IPS DF 4.7 (cell line): ENCODE measurements around the gene SCN9A.
"Not testable (repeated sequence)": the region's sequence is repeated elsewhere in the genome, so short reads cannot be mapped to it uniquely, and the experiment has no call there.

Experiments
- DNase-seq: peaks from one replicate; pipeline ENCODE4 v3.0.0-alpha.2; 2013; ENCODE audit warnings: low spot score; ENCODE audit errors: extremely low read depth

Gene SCN9A

DNA sequence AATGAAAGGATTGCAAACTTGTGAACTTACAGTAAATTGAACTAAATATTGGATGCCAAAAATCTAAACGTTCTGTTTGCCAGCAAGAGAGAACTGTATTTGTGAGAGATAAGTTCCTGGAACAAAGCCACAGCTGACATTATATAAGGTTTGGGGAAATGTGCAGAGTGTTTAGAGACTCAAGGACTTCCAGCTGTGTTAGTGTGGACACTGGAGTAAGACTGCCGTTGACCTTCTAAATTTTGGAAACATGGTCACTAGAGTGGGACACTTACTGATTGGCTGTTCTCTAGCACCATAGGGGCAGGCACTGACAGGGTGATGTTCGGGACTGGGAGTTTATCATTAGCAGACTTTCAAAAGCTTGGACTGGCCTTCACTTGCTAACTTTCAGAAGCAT lies 40.5 kb downstream of the SCN9A start:
- DNase-seq = no peak

- DNase-seq = no peak
Measured at GRCh38 chr2:166334805-166335204, 40.9 kb downstream of the SCN9A start.

DNA sequence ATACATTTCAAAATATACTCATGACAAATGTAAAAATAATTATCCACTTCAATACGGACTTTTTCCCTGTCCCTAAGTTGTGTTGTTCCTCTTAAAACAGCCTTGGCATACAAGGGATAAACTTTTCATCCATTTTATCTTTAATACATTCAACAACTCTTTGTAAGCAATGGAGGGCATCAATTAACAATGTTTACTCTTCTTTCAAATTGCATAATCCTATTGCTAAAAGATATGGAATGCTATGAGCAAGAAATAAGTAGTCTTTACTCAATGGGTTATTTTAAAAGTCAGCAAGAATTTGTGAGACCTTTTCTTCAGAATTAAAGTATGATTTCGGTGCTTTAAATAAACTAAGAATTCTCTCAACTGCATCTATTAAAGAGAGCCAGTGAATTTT lies 41.9 kb downstream of the SCN9A start:
- DNase-seq = no peak

- no peak for DNase-seq
Measured at GRCh38 chr2:166332106-166332505, 43.6 kb downstream of the SCN9A start.

GRCh38 chr2:166331468-166331867 lies 44.3 kb downstream of the SCN9A start:
- DNase-seq = no peak

GRCh38 chr2:166329465-166329864 lies 46.3 kb downstream of the SCN9A start:
- no peak for DNase-seq

GRCh38 chr2:166328147-166328546 lies 47.6 kb downstream of the SCN9A start:
- no peak for DNase-seq

DNA sequence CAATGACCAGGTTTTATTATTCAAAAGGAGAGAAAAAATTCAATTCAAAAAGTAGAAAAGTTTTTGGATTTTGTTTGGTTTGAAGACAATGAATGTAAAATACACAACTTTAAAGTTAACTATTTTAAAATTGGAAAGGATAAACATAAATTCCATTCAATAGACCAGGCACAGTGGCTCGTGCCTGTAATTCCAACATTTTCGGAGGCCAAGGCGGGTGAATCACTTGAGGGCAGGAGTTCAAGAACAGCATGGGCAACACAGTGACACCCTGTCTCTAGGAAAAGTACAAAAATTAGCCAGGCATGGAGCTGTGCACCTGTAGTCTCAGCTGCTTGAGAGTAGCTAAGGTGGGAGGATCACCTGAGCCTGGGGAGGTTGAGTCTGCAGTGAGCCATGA lies 54.7 kb downstream of the SCN9A start:
- no peak for DNase-seq

GRCh38 chr2:166314022-166314759 lies 61.6 kb downstream of the SCN9A start:
- DNase-seq = no peak

DNA sequence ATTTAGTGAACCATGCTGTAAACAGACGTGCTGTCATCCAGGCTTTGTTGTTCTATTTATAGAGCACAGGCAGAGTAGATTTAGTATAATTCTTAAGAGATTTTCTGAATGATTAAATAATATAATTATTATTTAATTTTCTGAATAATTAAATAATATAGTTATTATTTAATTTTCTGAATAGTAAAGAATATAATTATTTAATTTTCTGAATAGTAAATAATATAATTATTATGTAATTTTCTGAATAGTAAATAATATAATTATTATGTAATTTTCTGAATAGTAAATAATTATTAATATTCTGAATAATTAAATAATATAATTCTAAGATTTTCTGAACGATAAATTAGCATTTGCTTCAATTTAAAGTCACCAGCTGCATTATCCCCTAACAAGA lies 62.9 kb downstream of the SCN9A start:
- not testable (repeated sequence) for DNase-seq

DNA sequence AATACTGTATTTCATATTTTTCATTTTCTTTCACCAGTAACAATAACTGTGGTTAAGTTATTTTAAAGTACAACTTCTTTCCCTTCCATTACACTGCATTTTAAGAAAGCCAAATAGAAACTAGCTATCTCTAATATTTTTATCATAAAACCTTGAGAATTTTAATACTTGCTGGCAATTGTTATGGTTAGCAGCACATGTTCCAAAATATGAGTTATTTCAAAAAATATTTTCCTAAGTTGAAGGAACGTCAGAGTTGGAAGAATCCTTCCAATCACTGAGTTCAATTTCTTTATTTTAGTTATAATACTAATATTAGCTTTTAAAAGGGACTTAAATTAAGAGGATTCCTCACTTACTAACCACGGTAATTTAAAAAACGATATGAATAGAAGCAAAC lies 68.4 kb downstream of the SCN9A start:
- DNase-seq = no peak

DNA sequence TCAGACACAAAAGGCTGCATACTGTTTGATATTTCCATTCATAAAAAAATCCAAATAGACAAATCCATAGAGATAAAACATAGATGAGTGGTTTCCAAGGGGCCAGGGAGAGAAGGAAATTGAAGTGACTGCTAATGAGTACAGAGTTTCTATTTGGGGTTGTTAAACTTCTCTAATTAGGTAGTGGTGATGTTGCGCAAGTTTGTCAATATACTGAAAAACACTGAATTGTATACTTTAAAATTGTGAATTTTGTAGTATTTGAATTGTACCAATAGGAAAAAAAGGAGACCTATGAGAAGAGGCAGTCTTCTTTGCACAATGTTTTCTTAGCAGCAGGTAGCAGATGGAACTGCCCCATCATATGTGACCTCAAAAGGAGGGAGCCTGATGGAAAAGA lies 71.1 kb downstream of the SCN9A start:
- no peak for DNase-seq

DNA sequence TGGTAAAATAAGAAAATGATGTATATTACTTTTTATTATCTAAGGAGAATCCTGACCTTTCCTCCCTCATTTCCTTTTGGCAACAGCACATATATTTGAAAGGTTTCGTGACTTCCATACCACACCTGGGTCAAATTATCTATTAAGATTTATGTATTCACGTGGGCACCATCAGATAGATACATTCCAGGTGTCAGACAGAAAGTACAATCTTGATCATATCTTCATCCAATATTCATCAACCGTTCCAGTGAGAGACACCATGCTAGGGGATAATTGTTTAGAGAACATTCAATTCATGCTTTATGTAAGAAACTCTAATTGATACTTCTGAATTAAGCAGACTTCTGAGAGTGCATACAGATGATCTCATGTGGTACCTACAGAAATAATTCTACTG lies 73.7 kb downstream of the SCN9A start:
- no peak for DNase-seq

DNA sequence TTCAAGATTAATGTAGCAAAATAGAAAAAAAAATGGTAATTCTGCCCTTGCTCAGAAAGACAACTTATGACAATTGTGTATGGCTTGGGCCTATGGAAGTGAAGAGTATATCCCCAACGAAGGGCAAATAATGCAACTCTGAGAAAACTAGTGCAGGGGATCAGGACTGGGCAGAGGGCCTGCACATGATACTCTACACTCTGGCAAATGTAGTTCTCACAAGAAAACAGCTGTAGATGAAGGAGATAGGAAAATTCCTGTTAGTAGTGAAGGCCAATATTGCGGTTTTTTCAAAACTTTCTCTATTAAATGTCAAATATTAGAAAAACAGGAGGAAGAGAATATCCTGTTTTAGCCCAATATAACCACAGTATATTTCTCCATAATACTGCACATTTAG lies 77.8 kb downstream of the SCN9A start:
- no peak for DNase-seq

- DNase-seq = no peak
Measured at GRCh38 chr2:166293984-166294383, 81.8 kb downstream of the SCN9A start.

DNA sequence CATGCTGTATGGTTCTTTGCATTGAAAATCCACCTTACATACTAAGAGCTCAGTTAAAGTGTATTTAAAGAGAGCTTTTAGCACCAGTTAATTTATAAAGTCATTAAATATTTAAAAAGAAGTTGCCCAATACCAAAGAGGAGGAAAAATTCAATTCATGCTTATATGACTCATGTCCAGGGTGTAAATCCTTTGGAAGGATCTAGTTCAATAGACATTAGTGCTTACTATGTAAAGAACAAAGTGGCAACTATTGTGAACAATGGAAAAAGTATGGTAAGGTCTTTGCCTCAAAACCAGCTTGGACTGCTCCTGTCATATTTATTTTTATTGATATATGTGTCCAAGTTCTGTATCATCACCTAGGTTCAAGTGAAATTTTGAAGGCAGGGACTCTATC lies 90.5 kb downstream of the SCN9A start:
- no peak for DNase-seq

GRCh38 chr2:166284359-166284758 lies 91.4 kb downstream of the SCN9A start:
- no peak for DNase-seq

- no peak for DNase-seq
Measured at GRCh38 chr2:166282154-166282553, 93.6 kb downstream of the SCN9A start.

- DNase-seq = no peak
Measured at GRCh38 chr2:166278856-166279255, 96.9 kb downstream of the SCN9A start.

DNA sequence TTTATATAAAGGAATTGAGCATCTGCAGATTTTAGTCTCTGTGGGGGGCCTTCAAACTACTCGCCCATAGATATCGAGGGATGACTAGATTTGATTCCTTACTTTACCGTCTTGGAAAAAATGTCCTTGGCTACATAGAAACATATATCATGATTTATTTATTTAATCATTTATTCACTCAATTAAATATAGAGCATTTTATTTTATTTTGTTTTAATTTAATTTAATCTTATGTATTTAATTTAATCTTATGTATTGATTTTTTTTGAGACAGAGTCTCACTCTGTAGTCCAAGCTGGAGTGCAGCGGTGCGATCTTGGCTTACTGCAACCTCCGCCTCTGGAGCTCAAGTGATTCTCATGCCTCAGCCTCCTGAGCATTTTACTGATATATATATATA lies 105.4 kb downstream of the SCN9A start:
- DNase-seq = no peak

DNA sequence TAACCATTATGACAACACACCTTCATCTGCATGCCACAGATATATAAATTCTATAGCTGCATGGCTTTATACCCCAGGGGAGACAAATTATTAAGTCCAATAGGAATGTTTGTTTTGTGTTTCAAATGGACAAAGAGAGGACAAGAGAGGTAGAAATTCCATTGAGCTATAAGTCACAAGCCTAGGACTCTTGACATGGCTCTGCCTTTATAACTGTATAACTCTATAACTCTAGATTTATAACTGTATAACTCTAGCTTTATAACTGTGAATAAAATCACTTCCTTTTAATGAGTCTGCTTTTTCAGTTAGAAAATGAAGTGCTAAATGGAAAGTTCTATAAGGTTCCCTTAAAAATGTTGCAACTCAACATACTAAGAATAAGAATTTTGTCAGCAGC lies 106.4 kb downstream of the SCN9A start:
- no peak for DNase-seq

GRCh38 chr2:166257859-166258258 lies 117.9 kb downstream of the SCN9A start:
- no peak for DNase-seq

DNA sequence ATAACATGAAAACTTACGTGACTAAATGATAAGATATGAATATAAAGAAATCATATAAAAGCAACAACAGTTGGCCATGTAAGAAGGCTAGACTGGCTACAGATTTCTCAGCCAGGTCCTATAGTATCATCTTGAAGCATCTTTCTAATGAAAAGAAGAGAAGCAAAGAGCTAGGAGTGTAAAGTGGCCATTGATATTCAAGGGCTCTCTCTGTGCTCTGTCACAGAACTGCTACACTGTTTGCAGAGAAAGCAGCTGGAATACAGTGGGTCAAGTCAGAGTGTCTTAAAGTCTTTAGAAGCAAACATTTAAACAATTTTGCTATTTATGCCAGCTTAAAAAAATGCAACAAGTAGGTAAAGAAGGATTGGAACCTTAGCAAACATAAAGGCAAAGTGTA lies 118.8 kb downstream of the SCN9A start:
- DNase-seq = no peak

DNA sequence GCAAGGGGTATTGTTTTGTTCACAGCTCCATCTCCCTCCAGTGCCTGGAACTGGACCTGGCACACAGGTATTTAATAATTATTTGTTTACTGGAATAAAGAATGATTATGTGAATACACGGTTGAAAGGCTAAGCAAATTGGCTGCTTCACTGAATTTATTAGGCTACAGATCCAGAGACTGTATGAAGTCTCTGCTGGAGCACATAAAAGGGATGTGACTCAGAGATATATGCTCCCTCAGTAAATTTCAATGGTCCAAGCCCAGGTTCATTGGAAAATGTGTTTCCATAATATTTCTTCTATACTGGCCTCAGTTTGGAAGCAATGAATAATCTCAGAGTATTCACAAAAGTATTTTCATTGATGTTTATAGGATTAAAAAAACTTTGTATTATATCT lies 126.4 kb downstream of the SCN9A start:
- no peak for DNase-seq
